ENCODE data around the gene ADCY2.

The ADCY2 gene

GRCh38 chr5:7609726-7610125, 213.8 kb downstream of the ADCY2 start:
- no peak for DNase-seq

GRCh38 chr5:7610531-7611177, 214.7 kb downstream of the ADCY2 start:
- no peak for DNase-seq

GRCh38 chr5:7611518-7611917, 215.6 kb downstream of the ADCY2 start:
- no peak for DNase-seq

- no peak for DNase-seq
Measured at GRCh38 chr5:7615566-7616061, 219.7 kb downstream of the ADCY2 start.

- no peak for DNase-seq
Measured at GRCh38 chr5:7616897-7617296, 221.0 kb downstream of the ADCY2 start.

- no peak for DNase-seq
Measured at GRCh38 chr5:7622498-7622897, 226.6 kb downstream of the ADCY2 start.

GRCh38 chr5:7625740-7626139, 229.8 kb downstream of the ADCY2 start:
- no peak for DNase-seq

- DNase-seq = no peak
Measured at GRCh38 chr5:7628248-7628647, 232.3 kb downstream of the ADCY2 start.

GRCh38 chr5:7628820-7629219, 232.9 kb downstream of the ADCY2 start:
- no peak for DNase-seq

GRCh38 chr5:7629561-7629960, 233.6 kb downstream of the ADCY2 start:
- DNase-seq = no peak

GRCh38 chr5:7634837-7635236, 238.9 kb downstream of the ADCY2 start:
- no peak for DNase-seq

- no peak for DNase-seq
Measured at GRCh38 chr5:7638456-7638855, 242.5 kb downstream of the ADCY2 start.

- DNase-seq = no peak
Measured at GRCh38 chr5:7642029-7642428, 246.1 kb downstream of the ADCY2 start.

GRCh38 chr5:7644723-7645122, 248.8 kb downstream of the ADCY2 start:
- DNase-seq = no peak

- no peak for DNase-seq
Measured at GRCh38 chr5:7650755-7651154, 254.8 kb downstream of the ADCY2 start.

- DNase-seq = no peak
Measured at GRCh38 chr5:7653046-7653445, 257.1 kb downstream of the ADCY2 start.

- DNase-seq = no peak
Measured at GRCh38 chr5:7657153-7657552, 261.2 kb downstream of the ADCY2 start.

- DNase-seq = no peak
Measured at GRCh38 chr5:7659420-7659819, 263.5 kb downstream of the ADCY2 start.

- no peak for DNase-seq
Measured at GRCh38 chr5:7662289-7662688, 266.4 kb downstream of the ADCY2 start.

- no peak for DNase-seq
Measured at GRCh38 chr5:7663808-7664207, 267.9 kb downstream of the ADCY2 start.

GRCh38 chr5:7664208-7664607, 268.3 kb downstream of the ADCY2 start:
- DNase-seq = no peak

- DNase-seq = no peak
Measured at GRCh38 chr5:7667216-7667767, 271.4 kb downstream of the ADCY2 start.

GRCh38 chr5:7668161-7668560, 272.2 kb downstream of the ADCY2 start:
- DNase-seq = no peak

- DNase-seq = no peak
Measured at GRCh38 chr5:7668627-7669026, 272.7 kb downstream of the ADCY2 start.

- no peak for DNase-seq
Measured at GRCh38 chr5:7671381-7671993, 275.5 kb downstream of the ADCY2 start.
